ENCODE data around the gene FIG4.
"Not testable (repeated sequence)": the region's sequence is repeated elsewhere in the genome, so short reads cannot be mapped to it uniquely, and the experiment has no call there.

The FIG4 gene

GRCh38 chr6:109705258-109705657 lies 14.2 kb downstream of the FIG4 start:
- peak; percentile 92 to 93 for ATAC-seq

GRCh38 chr6:109706513-109706912 lies 15.4 kb downstream of the FIG4 start:
- ATAC-seq = no peak

DNA sequence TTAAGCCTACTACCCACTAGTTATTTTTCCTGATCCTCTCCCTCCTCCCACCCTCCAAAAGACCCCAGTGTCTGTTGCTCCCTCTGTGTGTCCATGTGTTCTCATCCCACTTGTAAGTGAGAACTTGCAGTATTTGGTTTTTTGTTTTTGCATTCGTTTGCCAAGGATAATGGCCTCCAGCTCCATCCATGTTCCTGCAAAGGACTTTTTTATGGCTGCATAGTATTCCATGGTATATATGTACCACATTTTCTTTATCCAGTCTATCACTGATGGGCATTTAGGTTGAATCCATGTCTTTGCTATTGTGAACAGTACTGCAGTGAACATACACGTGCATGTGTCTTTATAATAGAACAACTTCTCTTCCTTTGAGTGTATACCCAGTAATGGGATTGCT lies 17.0 kb downstream of the FIG4 start:
- not testable (repeated sequence) for ATAC-seq

DNA sequence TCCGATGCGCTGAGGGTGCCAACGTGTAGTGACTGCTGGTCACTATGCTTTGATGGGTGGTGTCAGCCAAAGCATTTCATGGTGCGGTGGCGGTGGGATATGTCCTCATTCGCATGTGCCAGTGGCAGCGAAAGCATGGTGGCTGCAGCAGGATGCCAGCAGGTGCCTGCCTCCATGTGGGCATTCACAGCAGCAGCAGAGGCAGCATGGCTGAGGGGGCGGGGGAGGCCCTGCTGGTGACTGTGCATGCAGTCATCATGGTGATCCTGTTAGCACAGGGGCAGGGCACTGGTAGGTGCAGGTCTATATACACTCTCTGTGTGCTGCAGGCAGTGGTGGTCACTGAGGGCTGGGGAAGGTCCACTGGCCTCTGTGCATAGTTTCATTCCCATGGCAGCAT lies 22.0 kb downstream of the FIG4 start:
- ATAC-seq = no peak

- ATAC-seq = no peak
Observed at GRCh38 chr6:109714166-109714565, 23.1 kb downstream of the FIG4 start.

DNA sequence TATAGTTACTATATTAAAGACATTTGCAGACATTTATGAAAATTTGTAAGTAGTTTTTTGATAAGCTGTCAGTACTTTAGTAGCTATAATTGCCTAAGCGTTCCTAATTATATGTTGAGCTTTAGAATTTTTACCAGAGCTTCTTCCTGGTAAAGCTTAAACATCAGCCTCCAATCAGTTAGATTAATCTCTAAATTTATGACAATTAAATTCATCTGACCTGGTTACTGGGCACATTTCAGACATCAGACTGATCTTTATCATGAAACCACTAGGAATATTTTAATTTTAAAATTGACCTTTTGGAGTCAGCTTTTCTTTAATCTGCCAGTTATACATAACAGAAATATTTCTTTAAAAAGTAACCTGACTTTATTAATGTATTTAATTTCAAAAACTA lies 23.5 kb downstream of the FIG4 start:
- no peak for ATAC-seq

DNA sequence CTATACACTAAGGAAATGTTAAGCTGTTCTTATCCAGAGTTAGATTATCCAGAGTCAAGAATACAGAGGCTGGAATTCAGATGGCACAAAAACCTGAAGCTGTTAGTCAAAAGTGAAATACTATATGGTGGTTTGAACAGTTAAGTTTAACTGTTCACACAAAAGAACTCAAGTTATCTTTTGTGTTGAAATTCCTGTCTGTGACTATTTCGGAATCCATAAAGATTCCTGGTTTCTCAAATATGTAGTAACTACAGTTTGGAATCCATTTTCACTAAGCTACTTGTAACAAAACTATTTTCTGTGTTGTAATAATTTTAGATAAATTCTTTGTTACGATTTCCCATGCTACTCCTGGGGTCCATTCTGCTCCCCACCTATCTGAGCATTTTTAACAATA lies 24.5 kb downstream of the FIG4 start:
- no peak for ATAC-seq

DNA sequence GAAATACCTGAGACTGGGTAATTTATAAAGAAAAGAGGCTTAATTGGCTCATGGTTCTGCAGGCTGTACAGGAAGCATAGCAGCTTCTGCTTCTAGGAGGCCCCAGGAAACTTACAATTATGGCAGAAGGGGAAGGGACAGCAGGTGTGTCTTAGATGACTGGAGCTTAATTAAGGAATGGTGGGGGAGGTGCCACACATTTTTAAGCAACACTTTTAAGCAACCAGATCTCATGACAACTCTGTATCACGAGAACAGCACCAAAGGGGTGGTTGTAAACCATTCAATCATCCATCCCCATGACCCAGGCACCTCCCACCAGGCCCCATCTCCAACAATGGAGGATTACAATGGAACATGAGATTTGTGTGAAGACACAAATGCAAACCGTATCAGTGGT lies 26.9 kb downstream of the FIG4 start:
- no peak for ATAC-seq

- ATAC-seq = no peak
Observed at GRCh38 chr6:109718991-109719390, 27.9 kb downstream of the FIG4 start.

DNA sequence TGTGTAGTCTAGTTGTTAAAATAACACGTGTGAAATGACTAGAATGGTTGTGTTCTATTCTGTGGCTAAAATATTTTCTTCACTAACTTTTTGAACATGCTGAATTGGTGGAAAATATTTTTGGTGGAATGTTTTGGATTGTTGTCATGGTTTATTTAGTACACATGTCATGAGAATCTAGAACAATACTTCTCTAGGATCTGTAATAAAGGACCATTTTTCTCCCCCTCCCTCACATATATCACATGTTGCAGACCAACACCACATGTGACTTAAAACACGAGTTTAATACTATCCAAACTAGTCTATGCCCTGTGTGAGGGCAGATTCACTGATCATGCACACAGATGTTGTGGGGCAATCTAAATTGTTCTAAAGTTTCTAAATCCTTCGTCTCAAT lies 29.2 kb downstream of the FIG4 start:
- no peak for ATAC-seq

DNA sequence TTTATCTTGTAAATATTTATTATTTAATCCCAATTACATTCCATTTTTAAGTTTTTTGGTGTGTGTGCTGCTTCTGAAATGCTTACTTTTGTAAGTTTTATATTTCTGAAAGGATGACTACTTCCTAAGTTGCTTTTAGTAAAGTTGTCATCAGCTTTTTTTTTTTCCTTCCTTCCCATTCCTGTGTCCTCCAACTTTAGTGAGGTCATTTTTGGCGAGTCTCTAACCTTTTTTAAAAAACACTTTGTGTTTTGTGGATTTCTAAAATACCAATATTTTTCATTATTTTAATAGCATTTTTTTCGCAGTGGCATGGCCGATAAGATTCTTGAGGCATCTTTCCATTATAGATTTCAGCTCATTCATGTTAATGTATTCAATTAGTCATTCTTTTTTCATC lies 30.9 kb downstream of the FIG4 start:
- ATAC-seq = no peak

GRCh38 chr6:109722564-109723254 lies 31.6 kb downstream of the FIG4 start:
- ATAC-seq = no peak

- ATAC-seq = not testable (repeated sequence)
Observed at GRCh38 chr6:109725250-109725649, 34.2 kb downstream of the FIG4 start.

GRCh38 chr6:109736273-109737025 lies 45.4 kb downstream of the FIG4 start:
- no peak for ATAC-seq

GRCh38 chr6:109738255-109738654 lies 47.2 kb downstream of the FIG4 start:
- no peak for ATAC-seq

- no peak for ATAC-seq
Observed at GRCh38 chr6:109738667-109739066, 47.6 kb downstream of the FIG4 start.

DNA sequence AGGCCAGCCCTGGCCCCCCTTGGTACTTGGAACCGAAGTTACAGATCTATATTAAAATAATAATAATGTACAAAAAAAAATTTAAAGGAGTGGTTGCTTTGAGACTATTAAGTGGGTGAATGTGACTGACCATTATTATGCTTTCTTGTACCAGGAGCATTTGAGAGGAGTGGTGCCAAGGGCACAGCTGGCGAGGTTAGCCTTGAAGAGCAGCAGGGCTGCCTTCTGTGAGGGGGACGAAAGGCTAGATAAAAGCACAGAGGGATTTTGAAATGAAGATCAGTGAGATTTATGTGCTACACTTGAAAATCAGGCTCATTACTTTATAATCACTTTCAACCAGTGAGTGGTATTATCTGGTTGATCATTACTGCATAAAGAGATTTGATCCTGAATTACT lies 48.6 kb downstream of the FIG4 start:
- ATAC-seq = no peak

DNA sequence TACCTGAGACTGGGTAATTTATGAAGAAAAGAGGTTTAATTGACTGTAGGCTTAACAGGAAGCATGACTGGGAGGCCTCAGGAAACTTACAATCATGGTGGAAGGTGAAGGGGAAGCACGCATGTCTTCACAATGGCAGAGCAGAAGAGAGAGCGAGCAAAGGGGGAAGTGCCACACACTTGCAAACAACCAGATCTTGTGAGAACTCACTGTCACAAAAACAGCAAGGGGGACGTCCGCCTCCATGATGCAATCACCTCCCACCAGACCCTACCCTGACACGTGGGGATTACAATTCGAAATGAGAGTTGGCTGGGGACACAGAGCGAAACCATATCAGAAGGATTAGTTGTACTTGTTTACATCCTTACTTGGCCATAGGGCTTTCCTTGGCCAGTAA lies 49.7 kb downstream of the FIG4 start:
- no peak for ATAC-seq

DNA sequence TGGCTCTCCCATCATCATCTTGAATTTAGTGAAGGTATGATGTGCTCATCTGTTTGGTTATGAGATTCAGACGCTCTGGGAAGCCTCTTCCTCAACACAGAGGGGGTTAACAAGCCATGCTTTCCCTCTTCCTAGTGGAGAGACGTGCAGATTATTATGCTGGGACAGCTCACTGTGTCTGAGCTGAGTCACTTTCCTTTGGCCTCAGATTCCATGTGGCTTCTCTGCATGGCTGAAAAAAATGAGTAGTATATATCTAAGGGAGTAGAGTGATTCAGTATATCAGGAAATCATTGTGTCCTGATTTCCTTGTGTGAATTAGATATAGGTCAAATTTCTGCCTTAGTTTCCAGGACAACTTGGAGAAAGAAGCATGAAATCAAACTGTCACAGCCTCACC lies 52.6 kb downstream of the FIG4 start:
- ATAC-seq = no peak

GRCh38 chr6:109744779-109745178 lies 53.7 kb downstream of the FIG4 start:
- ATAC-seq = not testable (repeated sequence)

- no peak for ATAC-seq
Observed at GRCh38 chr6:109747221-109747620, 56.1 kb downstream of the FIG4 start.

- no peak for ATAC-seq
Observed at GRCh38 chr6:109759098-109759955, 68.2 kb downstream of the FIG4 start.

DNA sequence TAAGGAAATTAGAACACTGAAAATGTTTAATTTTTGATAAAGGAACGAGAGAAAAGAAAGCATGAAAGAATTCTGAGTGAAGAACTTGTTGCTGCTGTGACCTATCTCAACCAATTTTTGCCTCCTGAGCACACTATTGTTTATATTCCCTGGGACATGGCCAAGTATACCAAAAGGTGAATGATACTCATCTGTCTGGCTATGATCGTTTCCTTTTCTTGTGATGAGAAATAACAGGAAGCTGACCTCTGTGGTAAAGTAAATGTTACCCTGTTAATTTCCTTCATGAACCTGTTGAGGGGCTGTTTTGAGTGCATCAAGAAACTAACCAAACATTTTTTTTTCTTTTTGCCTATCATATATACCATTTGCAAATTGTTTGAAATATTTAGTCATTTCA lies 69.1 kb downstream of the FIG4 start:
- ATAC-seq = no peak

DNA sequence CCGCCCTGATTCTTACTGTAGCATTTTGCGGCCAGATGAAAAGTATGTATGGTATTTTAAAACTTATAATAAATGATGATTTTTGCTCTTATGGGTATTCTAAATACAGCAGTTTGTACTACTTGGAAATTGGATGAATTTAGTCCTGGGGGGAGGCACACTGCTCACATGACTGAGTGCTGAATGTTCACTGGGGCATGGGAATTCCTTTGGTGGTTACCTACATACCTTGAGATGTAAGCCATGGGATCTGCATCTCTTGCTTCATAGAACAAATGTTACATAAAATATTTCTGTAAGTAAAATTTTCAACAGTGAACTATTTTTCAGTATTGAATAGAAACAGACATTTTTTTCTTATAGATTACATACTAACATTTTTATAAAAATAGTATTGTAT lies 71.1 kb downstream of the FIG4 start:
- no peak for ATAC-seq
